CD8-positive, alpha-beta memory T cell (primary cell): ENCODE data around the gene CTSL. TPM values are rescaled to one million over a fixed set of nuclear protein-coding genes. Genes with fewer than 3 reads are reported as not detected.

Experiments
- CTCF ChIA-PET: fragments of 350-600 bp; sonication (Branson Sonifier 250); formaldehyde crosslinking; loops from one replicate; lab custom pipeline; 2021; ENCODE audit warnings: antibody characterized with exemption; lab: Charles Lee
- POLR2A ChIA-PET: fragments of 350-600 bp; sonication (Branson Sonifier 250); formaldehyde crosslinking; loops from one replicate; lab custom pipeline; 2021; ENCODE audit warnings: antibody characterized with exemption; lab: Charles Lee
- DNase-seq, 5 donors: peaks; one replicate each; pipeline versions ENCODE4 v3.0.0 to v3.0.0-alpha.2; 2020 to 2022; ENCODE audit warnings: mixed read lengths in 1 of 5
- H3K27ac ChIP-seq: one replicate; pipeline ENCODE4 v1.7.0; 2013; ENCODE audit warnings: low read depth, mild to moderate bottlenecking, low read length, moderate library complexity
- H3K27me3 ChIP-seq: 2 replicates; pipeline ENCODE4 v1.7.0; 2013; ENCODE audit warnings: low read length, mild to moderate bottlenecking; ENCODE audit not compliant: insufficient read depth, poor library complexity, severe bottlenecking
- H3K36me3 ChIP-seq: 2 replicates; pipeline ENCODE4 v1.7.0; 2013; ENCODE audit warnings: mild to moderate bottlenecking, low read length, moderate library complexity; ENCODE audit not compliant: insufficient read depth
- H3K4me1 ChIP-seq: 2 replicates; pipeline ENCODE4 v1.7.0; 2013; ENCODE audit warnings: mild to moderate bottlenecking, low read length, moderate library complexity; ENCODE audit not compliant: insufficient read depth
- H3K4me3 ChIP-seq: 2 replicates; pipeline ENCODE4 v1.7.0; 2013; ENCODE audit warnings: mild to moderate bottlenecking, low read length
- H3K9me3 ChIP-seq: 2 replicates; pipeline ENCODE4 v1.7.0; 2013; ENCODE audit warnings: mild to moderate bottlenecking, low read length
- H3K27ac Mint-ChIP-seq, 8 donors: one replicate each; pipeline ENCODE4 v1.8.0; 2020 to 2021; ENCODE audit warnings: mixed read lengths in 8 of 8, mild to moderate bottlenecking in 6 of 8, inconsistent platforms in 3 of 8, moderate library complexity in 3 of 8
- H3K27me3 Mint-ChIP-seq, 2 donors: one replicate each; pipeline ENCODE4 v1.8.0; 2020 to 2021; ENCODE audit warnings: mixed read lengths in 2 of 2, mild to moderate bottlenecking in 1 of 2, moderate library complexity in 1 of 2
- H3K36me3 Mint-ChIP-seq, 3 donors: one replicate each; pipeline ENCODE4 v1.8.0; 2020 to 2021; ENCODE audit warnings: mixed read lengths in 3 of 3, inconsistent platforms in 1 of 3, mild to moderate bottlenecking in 1 of 3
- H3K4me1 Mint-ChIP-seq, 3 donors: one replicate each; pipeline ENCODE4 v1.8.0; 2020 to 2021; ENCODE audit warnings: mixed read lengths in 3 of 3, inconsistent platforms in 1 of 3, mild to moderate bottlenecking in 1 of 3
- H3K4me3 Mint-ChIP-seq, 7 donors: one replicate each; pipeline ENCODE4 v1.8.0; 2020 to 2021; ENCODE audit warnings: mixed read lengths in 7 of 7, mild to moderate bottlenecking in 6 of 7, moderate library complexity in 4 of 7, inconsistent platforms in 2 of 7
- H3K9me3 Mint-ChIP-seq, 5 donors: one replicate each; pipeline ENCODE4 v1.8.0; 2020 to 2022; ENCODE audit warnings: mixed read lengths in 5 of 5, mild to moderate bottlenecking in 3 of 5, moderate library complexity in 2 of 5, inconsistent platforms in 1 of 5
- polyA plus RNA-seq: library from polyadenylated mRNA; unstranded; fragments of 300-500 nt; fragmentation: Illumina TruSeq; gene quantifications from one replicate; pipeline ENCODE4 v1.2.3, GENCODE V29; 2021
- total RNA-seq, 2 experiments: library from RNA; stranded (reverse); gene quantifications; one replicate each; pipeline ENCODE4 v1.2.3, GENCODE V29; 2021

Gene CTSL
- total and polyA plus RNA-seq, 3 experiments from 2014 or later: 0.82 to 10.7 (median 8.8) TPM

DNA sequence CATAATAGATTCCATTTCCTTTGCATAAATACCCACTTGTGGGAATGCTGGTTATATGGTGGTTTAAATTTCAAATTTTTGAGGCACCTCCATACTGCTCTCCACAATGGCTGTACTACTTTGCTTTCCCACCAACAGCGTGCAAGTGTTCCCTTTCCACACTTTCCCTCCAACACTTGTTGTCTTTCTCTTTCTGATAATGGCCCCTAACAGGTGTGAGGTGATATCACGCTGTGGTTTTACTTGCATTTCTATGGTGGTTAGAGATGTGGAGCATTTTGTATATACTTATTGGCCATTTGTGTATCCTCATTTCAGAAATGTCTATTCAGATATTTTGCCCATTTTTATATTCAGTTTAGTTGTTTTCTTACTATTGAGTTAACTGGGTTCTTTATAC, 34.6 kb downstream of the CTSL start:
- Histone ChIP-seq H3K36me3 (no peaks in the 10 kb centered on the region), H3K4me3 (no peak overlapping the region), H3K9me3 (no peaks in the 10 kb centered on the region), H3K4me1 (no peaks in the 10 kb centered on the region), H3K27me3 (no peaks in the 10 kb centered on the region), H3K27ac (no peak overlapping the region)
- H3K36me3 Mint-ChIP-seq: peaks cover 0 to 3% (median 0%) of the 10 kb centered on the region in 3 donors
- H3K27ac Mint-ChIP-seq: no peak overlapping the region
- no peaks in the 10 kb centered on the region for H3K4me1 Mint-ChIP-seq
- peaks cover 0 to 6% (median 0%) of the 10 kb centered on the region in 5 donors for H3K9me3 Mint-ChIP-seq
- DNase-seq: no peak
- POLR2A ChIA-PET: no interaction called here
- no peak overlapping the region for H3K4me3 Mint-ChIP-seq
- peaks cover 0 to 5% of the 10 kb centered on the region in 2 donors for H3K27me3 Mint-ChIP-seq
- CTCF ChIA-PET: no interaction called here

DNA sequence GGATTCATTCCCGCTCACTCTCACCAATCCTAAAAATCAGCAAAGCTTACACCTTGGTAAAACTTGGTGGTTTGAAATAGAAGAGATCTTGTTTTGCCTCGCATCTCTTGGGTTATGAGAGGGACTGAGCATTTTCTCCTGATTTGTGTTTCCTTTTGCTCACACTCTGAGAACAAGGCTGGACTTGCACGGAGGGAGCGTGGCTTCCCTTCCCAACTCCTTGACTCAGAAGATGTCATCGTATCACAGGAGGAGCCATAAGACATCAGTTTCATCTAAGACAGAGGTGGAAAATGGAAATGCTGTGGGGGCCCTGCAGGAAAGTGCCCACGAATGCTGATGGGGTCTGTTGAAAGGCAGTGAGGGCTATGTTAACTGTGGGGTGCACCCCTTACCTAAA, 37.4 kb downstream of the CTSL start:
- H3K27ac Mint-ChIP-seq: no peak overlapping the region
- no peak overlapping the region for H3K4me3 Mint-ChIP-seq
- H3K27me3 ChIP-seq: no peaks in the 10 kb centered on the region
- no peaks in the 10 kb centered on the region for H3K4me1 ChIP-seq
- no peak overlapping the region for H3K27ac ChIP-seq
- ChIA-PET POLR2A (no interaction called here), CTCF (no interaction called here)
- H3K36me3 ChIP-seq: no peaks in the 10 kb centered on the region
- no peak for DNase-seq
- peaks cover 0 to 4% (median 3%) of the 10 kb centered on the region in 5 donors for H3K9me3 Mint-ChIP-seq
- no peak overlapping the region for H3K4me3 ChIP-seq
- no peaks in the 10 kb centered on the region for H3K4me1 Mint-ChIP-seq
- peaks cover 0 to 3% (median 0%) of the 10 kb centered on the region in 3 donors for H3K36me3 Mint-ChIP-seq
- peaks cover 0 to 5% of the 10 kb centered on the region in 2 donors for H3K27me3 Mint-ChIP-seq
- H3K9me3 ChIP-seq: no peaks in the 10 kb centered on the region

DNA sequence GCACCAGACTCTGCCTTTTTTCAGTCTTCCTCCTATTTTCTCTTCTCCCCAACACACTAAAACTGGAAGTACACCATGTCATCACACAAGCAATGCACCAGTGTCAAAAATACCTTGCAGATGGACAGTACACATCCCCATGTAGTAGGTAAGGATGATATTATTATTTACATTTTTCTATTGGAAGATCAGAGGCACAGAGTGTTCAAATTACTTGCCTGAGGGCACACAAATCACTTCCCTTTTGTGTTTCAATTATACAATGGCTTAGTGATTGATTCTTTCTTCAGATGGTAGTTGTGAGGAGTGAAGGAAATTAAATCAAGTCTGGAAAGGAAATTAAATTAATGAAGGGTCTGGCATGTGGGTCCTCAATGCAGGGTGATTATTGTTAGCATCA, 39.6 kb downstream of the CTSL start:
- ChIA-PET CTCF (no interaction called here), POLR2A (no interaction called here)
- Histone ChIP-seq H3K27ac (no peak overlapping the region), H3K27me3 (no peaks in the 10 kb centered on the region), H3K9me3 (no peaks in the 10 kb centered on the region), H3K36me3 (no peaks in the 10 kb centered on the region), H3K4me1 (no peaks in the 10 kb centered on the region), H3K4me3 (no peak overlapping the region)
- H3K4me3 Mint-ChIP-seq: no peak overlapping the region
- H3K27ac Mint-ChIP-seq: no peak overlapping the region
- no peak for DNase-seq
- no peaks in the 10 kb centered on the region for H3K36me3 Mint-ChIP-seq
- peaks cover under 1 to 10% of the 10 kb centered on the region in 2 donors for H3K27me3 Mint-ChIP-seq
- no peaks in the 10 kb centered on the region for H3K4me1 Mint-ChIP-seq
- peaks cover 0 to 5% (median 0%) of the 10 kb centered on the region in 5 donors for H3K9me3 Mint-ChIP-seq

DNA sequence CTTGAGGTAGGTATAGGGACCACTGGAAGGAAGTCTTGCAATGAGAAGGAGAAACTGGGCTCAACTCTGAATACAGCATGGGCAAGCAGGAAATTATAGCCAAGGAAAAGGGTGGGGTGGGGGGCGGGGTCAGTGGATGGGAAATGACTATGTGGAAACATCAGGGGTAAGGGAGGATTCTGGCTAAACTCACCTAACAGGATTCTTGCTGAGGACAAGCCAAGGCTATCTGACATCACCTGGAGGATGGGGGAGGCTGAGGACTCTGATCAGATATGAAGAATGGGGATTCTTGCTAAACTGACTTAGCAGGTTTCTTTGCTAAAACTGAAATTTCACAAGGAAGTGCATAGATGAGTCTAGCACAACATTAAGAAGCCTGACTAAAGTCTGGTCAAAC, 40.8 kb downstream of the CTSL start:
- ChIA-PET POLR2A (no interaction called here), CTCF (no interaction called here)
- DNase-seq: no peak
- Mint-ChIP-seq H3K36me3 (no peaks in the 10 kb centered on the region), H3K4me3 (no peak overlapping the region), H3K9me3 (peaks cover 0 to 5% (median 0%) of the 10 kb centered on the region in 5 donors), H3K27me3 (peaks cover 6 to 10% of the 10 kb centered on the region in 2 donors), H3K4me1 (no peaks in the 10 kb centered on the region), H3K27ac (no peak overlapping the region)
- no peak overlapping the region for H3K4me3 ChIP-seq
- no peaks in the 10 kb centered on the region for H3K9me3 ChIP-seq
- no peak overlapping the region for H3K27ac ChIP-seq
- H3K4me1 ChIP-seq: no peaks in the 10 kb centered on the region
- no peaks in the 10 kb centered on the region for H3K27me3 ChIP-seq
- H3K36me3 ChIP-seq: no peaks in the 10 kb centered on the region

DNA sequence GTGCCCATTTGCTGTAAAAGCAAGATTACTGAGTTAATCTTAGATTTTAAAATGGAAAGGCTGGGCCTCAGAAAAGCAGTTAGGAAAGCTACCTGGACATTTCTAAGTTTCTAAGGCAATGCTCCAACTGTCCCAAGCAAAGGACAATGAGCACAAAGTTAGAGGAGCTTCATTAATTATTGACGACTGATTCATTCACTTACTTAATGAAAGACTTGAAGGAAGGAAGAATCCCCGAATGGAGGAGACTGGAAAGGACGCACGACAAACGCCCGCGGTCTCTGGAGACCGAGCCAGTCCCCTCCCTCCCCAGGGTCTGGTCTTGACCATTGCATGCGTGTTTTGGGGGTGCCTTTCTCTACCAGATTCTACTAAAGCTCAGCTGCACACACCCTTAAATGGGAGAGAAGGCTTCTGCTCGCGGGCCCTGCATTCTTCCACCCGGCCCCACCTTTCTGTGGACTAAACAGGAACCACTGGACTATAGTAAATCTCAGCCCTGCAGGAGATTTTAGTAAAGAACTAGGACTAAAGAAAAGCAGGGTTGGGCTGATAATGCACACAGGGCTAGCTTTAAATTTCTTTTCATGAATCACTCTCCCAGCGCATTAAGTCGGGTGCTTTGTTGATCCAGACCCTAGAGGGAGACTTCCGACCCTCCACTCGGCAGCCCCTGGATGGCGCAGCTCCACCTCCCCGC, 44.8 kb downstream of the CTSL start:
- CTCF ChIA-PET: no interaction called here
- H3K27ac Mint-ChIP-seq: no peak overlapping the region
- POLR2A ChIA-PET: no interaction called here

DNA sequence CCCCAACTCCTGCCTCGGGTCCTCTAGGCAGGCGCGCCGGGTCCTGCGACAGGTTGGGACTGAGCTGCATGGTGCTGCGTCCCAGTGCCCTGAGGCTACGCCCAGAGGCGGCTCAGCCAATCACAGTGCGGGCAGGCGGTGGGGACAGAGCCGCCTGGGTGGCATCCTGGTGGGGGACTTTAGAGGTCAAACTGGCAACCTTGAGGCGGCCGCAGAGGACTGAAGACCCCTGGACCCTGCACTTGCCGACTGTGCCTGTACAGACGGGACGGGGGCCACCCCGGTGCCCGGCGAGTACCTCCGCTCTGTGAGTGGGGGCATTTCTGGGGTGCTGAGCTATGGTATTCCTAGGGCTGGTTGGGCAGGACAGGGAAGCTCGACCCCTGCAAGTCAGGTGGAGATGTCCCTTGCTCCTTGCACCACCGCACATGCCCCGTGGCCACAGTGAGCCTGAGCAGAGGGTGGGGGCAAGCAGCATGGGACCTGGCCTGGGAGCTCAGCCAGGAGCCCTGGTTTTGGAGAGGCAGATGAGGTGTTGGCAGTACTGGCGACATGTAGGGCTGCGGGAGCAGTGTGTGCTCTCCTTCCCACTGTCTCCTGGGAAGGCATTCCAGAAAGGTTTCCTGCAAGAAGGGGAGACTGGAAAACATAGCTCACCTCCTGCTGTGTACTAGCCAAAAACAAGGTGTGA, 45.5 kb downstream of the CTSL start:
- no peak overlapping the region for H3K4me3 Mint-ChIP-seq
- H3K27ac Mint-ChIP-seq: no peak overlapping the region
- Histone ChIP-seq H3K27ac (no peak overlapping the region), H3K4me1 (no peaks in the 10 kb centered on the region), H3K27me3 (no peaks in the 10 kb centered on the region), H3K9me3 (no peaks in the 10 kb centered on the region), H3K4me3 (no peak overlapping the region), H3K36me3 (no peaks in the 10 kb centered on the region)
- H3K27me3 Mint-ChIP-seq: peaks cover 7 to 17% of the 10 kb centered on the region in 2 donors
- ChIA-PET POLR2A (no interaction called here), CTCF (no interaction called here)
- no peaks in the 10 kb centered on the region for H3K36me3 Mint-ChIP-seq
- H3K9me3 Mint-ChIP-seq: peaks cover 0 to 5% (median 0%) of the 10 kb centered on the region in 5 donors
- no peak for DNase-seq
- no peaks in the 10 kb centered on the region for H3K4me1 Mint-ChIP-seq

More for the DNA sequence above, 44.8 kb downstream of the CTSL start:
- Histone ChIP-seq H3K4me1 (no peaks in the 10 kb centered on the region), H3K9me3 (no peaks in the 10 kb centered on the region), H3K27ac (no peak overlapping the region), H3K27me3 (no peaks in the 10 kb centered on the region), H3K4me3 (no peak overlapping the region), H3K36me3 (no peaks in the 10 kb centered on the region)
- Mint-ChIP-seq H3K4me3 (no peak overlapping the region), H3K27me3 (peaks cover 7 to 17% of the 10 kb centered on the region in 2 donors), H3K36me3 (no peaks in the 10 kb centered on the region), H3K4me1 (no peaks in the 10 kb centered on the region), H3K9me3 (peaks cover 0 to 5% (median 0%) of the 10 kb centered on the region in 5 donors)
- no peak for DNase-seq

DNA sequence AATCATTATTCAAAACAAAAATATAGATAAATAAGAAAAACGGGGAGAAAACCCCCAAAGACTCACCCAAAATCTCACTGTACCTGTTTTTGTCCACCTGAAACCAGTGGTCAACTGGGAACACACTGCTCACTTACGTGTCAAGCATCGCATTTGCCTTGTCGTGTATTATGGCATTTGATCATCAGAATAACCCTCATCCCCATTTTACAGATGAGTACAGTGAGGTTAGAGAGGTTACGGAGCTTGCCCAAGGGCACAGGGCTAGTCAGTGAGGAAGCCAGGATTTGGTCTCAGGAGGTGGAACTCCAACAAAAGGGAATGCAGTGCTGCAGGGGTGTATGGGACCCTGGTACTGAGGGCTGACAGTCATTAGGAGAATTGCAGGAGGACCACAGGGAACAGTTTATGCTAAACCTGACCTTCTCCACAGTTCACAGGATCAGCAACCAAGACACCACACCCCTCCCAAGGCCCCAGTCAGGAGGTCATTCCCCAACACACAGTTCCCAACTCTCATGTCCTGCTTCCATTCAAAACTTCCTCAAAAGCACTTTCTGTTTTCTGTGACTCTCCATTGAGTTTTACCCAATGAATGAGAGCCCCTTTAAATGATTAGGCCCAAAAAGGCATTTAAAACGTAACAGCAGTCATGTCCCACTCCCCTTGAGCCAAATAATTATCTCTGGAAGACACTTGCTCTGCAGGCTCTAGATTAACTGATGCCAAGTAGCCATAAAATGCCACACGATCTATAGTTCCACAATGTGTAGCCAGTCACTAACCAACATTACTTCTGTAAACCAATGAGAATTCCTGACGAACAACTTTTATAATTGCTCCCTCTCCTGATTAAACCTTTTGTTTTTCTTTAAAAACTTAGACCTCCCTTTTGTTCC, 50.8 kb downstream of the CTSL start:
- H3K4me3 ChIP-seq: no peak overlapping the region
- CTCF ChIA-PET: no interaction called here
- peaks cover 3 to 13% of the 10 kb centered on the region in 2 donors for H3K27me3 Mint-ChIP-seq
- H3K4me1 ChIP-seq: no peaks in the 10 kb centered on the region
- H3K36me3 ChIP-seq: no peaks in the 10 kb centered on the region
- POLR2A ChIA-PET: no interaction called here
- no peaks in the 10 kb centered on the region for H3K4me1 Mint-ChIP-seq
- H3K9me3 Mint-ChIP-seq: no peaks in the 10 kb centered on the region
- H3K9me3 ChIP-seq: no peaks in the 10 kb centered on the region
- H3K36me3 Mint-ChIP-seq: no peaks in the 10 kb centered on the region
- H3K27ac ChIP-seq: no peak overlapping the region
- no peaks in the 10 kb centered on the region for H3K27me3 ChIP-seq
- H3K27ac Mint-ChIP-seq: no peak overlapping the region
- no peak overlapping the region for H3K4me3 Mint-ChIP-seq
- DNase-seq: no peak

DNA sequence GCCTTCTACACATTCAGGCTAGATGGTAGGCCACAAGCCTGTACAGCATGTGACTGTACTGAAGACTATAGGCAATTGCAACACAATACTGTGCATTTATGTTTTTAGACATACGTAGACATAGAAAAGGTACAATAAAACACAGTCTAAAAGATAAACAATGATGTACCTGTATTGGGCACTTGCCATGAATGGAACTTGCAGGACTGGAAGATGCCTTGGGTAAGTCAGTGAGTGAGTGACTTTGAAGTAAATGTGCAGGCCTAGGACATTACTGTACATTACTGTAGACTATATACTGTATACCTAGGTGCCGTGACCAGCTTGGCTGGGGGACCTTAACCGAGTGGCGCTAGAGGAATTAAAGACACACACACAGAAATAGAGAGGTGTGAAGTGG, 53.1 kb downstream of the CTSL start:
- Histone ChIP-seq H3K36me3 (no peaks in the 10 kb centered on the region), H3K27ac (no peak overlapping the region), H3K27me3 (no peaks in the 10 kb centered on the region), H3K4me3 (no peak overlapping the region), H3K9me3 (no peaks in the 10 kb centered on the region), H3K4me1 (no peaks in the 10 kb centered on the region)
- Mint-ChIP-seq H3K4me1 (no peaks in the 10 kb centered on the region), H3K4me3 (no peak overlapping the region), H3K9me3 (no peaks in the 10 kb centered on the region), H3K27ac (no peak overlapping the region), H3K27me3 (peaks cover 0 to 3% of the 10 kb centered on the region in 2 donors), H3K36me3 (no peaks in the 10 kb centered on the region)
- CTCF ChIA-PET: no interaction called here
- no peak for DNase-seq
- POLR2A ChIA-PET: no interaction called here
